Lower lobe of right lung (tissue), 2 donors: ENCODE data around the gene ARMC5. TPM values are rescaled to one million over a fixed set of nuclear protein-coding genes. Genes with fewer than 3 reads are reported as not detected.
"Not testable (repeated sequence)": the region's sequence is repeated elsewhere in the genome, so short reads cannot be mapped to it uniquely, and the experiment has no call there.

Source experiments
- ATAC-seq, 2 donors: fragments of 200-7000 bp; cut with Tn5 transposase; one replicate each; pipeline ENCODE4 v1.9.1; 2020 to 2022; ENCODE audit warnings: mild to moderate bottlenecking in 2 of 2, moderate library complexity in 2 of 2
- DNase-seq: peaks from one replicate; pipeline ENCODE4 v3.0.0-alpha.2; 2020
- H3K27ac ChIP-seq: fragments of 200-600 bp; one replicate; pipeline ENCODE4 v1.8.0; 2022
- H3K27me3 ChIP-seq: fragments of 200-600 bp; one replicate; pipeline ENCODE4 v1.8.0; 2022; ENCODE audit warnings: low read depth
- H3K36me3 ChIP-seq: fragments of 200-600 bp; one replicate; pipeline ENCODE4 v1.8.0; 2022; ENCODE audit warnings: mild to moderate bottlenecking
- H3K4me1 ChIP-seq: fragments of 200-600 bp; one replicate; pipeline ENCODE4 v1.8.0; 2022
- H3K4me3 ChIP-seq: fragments of 200-600 bp; one replicate; pipeline ENCODE4 v1.8.0; 2022; ENCODE audit warnings: mild to moderate bottlenecking
- H3K9me3 ChIP-seq: fragments of 200-600 bp; one replicate; pipeline ENCODE4 v1.8.0; 2022
- CTCF ChIP-seq: fragments of 200-600 bp; IDR thresholded peaks from one replicate; pipeline ENCODE4 v1.8.0; 2022; ENCODE audit warnings: antibody characterized with exemption, mild to moderate bottlenecking
- intact Hi-C: fragments of 100-400 bp; cut with DNase I; formaldehyde crosslinking; loops from one replicate; pipeline ENCODE4 v1.11.0; 2022
- total RNA-seq: library from RNA; stranded (reverse); fragmentation: NEBNext Ultra II Directional; extraction: Animal tissue kit (Norgen Biotek cat#: 25700); gene quantifications from one replicate; pipeline ENCODE4 v1.2.1, GENCODE V29; 2021
- donor health status: DM: no; HTN: yes; CAD: no; lungs with severe emphysema.

ARMC5 gene
- total RNA-seq, 1 donor from 2014 or later, result 9.6 TPM

- Histone ChIP-seq H3K27ac (peak overlapping the region; percentile 84), H3K4me1 (peaks cover 39% of the 10 kb centered on the region), H3K4me3 (peak overlapping the region; percentile 63), H3K9me3 (no peaks in the 10 kb centered on the region), H3K27me3 (no peaks in the 10 kb centered on the region), H3K36me3 (peaks cover 38% of the 10 kb centered on the region)
- peak; percentile 90 for DNase-seq
- peak; percentile 33 for TF ChIP-seq CTCF
- intact Hi-C loops, result no loop called here
- ATAC-seq, result peak; percentile 78 to 79
Measured at GRCh38 chr16:31477220-31478216, 18.2 kb downstream of the ARMC5 start.

- H3K9me3 ChIP-seq, result no peaks in the 10 kb centered on the region
- no peak for TF ChIP-seq CTCF
- DNase-seq (no peak), ATAC-seq (no peak)
- H3K4me1 ChIP-seq, result peaks cover 28% of the 10 kb centered on the region
- intact Hi-C loops, result no loop called here
- H3K4me3 ChIP-seq, result no peak overlapping the region
- no peak overlapping the region for H3K27ac ChIP-seq
- no peaks in the 10 kb centered on the region for H3K27me3 ChIP-seq
- H3K36me3 ChIP-seq, result peaks cover 30% of the 10 kb centered on the region
Measured at GRCh38 chr16:31478956-31479355, 19.7 kb downstream of the ARMC5 start.

- no peaks in the 10 kb centered on the region for H3K27me3 ChIP-seq
- ATAC-seq, result no peak
- H3K4me1 ChIP-seq, result peaks cover 28% of the 10 kb centered on the region
- no peak overlapping the region for H3K27ac ChIP-seq
- intact Hi-C loops, result no loop called here
- TF ChIP-seq CTCF, result no peak
- no peak overlapping the region for H3K4me3 ChIP-seq
- DNase-seq, result no peak
- peaks cover 24% of the 10 kb centered on the region for H3K36me3 ChIP-seq
- H3K9me3 ChIP-seq, result no peaks in the 10 kb centered on the region
Measured at GRCh38 chr16:31479751-31480150, 20.4 kb downstream of the ARMC5 start.

GRCh38 chr16:31480851-31481536 lies 21.7 kb downstream of the ARMC5 start:
- ATAC-seq (no peak), DNase-seq (no peak)
- no peaks in the 10 kb centered on the region for H3K9me3 ChIP-seq
- intact Hi-C loops, result no loop called here
- no peak for TF ChIP-seq CTCF
- H3K36me3 ChIP-seq, result peaks cover 13% of the 10 kb centered on the region
- H3K4me1 ChIP-seq, result peaks cover 28% of the 10 kb centered on the region
- H3K27me3 ChIP-seq, result no peaks in the 10 kb centered on the region
- no peak overlapping the region for H3K4me3 ChIP-seq
- H3K27ac ChIP-seq, result no peak overlapping the region

- Histone ChIP-seq H3K36me3 (peaks cover 3% of the 10 kb centered on the region), H3K4me3 (no peak within 1 kb of the TSS), H3K4me1 (peaks cover 28% of the 10 kb centered on the region), H3K27me3 (no peaks in the 10 kb centered on the region), H3K27ac (no peak within 1 kb of the TSS), H3K9me3 (no peaks in the 10 kb centered on the region)
- no peak for TF ChIP-seq CTCF
- no peak for ATAC-seq
- intact Hi-C loops, result no loop called here
- DNase-seq, result no peak
Measured at GRCh38 chr16:31483081-31483480, 23.8 kb downstream of the ARMC5 start, which contains the start of gene SLC5A2. SLC5A2 (plus strand) TSS chr16:31483123; CDS start chr16:31483137, 14 bp downstream.

GRCh38 chr16:31484048-31484447 lies 24.7 kb downstream of the ARMC5 start:
- H3K27ac ChIP-seq, intact Hi-C loops, H3K4me3 ChIP-seq: not testable (repeated sequence)

More at GRCh38 chr16:31484048-31484447, 24.7 kb downstream of the ARMC5 start:
- not testable (repeated sequence) for H3K9me3 ChIP-seq, H3K27me3 ChIP-seq, ATAC-seq, H3K36me3 ChIP-seq, DNase-seq
- peaks cover 34% of the 10 kb centered on the region for H3K4me1 ChIP-seq
